NB4 (cell line): Measurements from ENCODE around the gene BICD1.

Experiments
- CTCF ChIP-seq: IDR thresholded peaks from one replicate; pipeline ENCODE4 v1.5.1; 2012; ENCODE audit warnings: low read depth, low read length
- MAX ChIP-seq: IDR thresholded peaks from 2 replicates; pipeline ENCODE4 v1.6.1; 2011; ENCODE audit warnings: low read depth, low read length
- MYC ChIP-seq: IDR thresholded peaks from 2 replicates; pipeline ENCODE4 v1.6.1; 2011; ENCODE audit warnings: low read depth, low read length
- POLR2A ChIP-seq: IDR thresholded peaks from 2 replicates; pipeline ENCODE4 v1.6.1; 2011; ENCODE audit warnings: mild to moderate bottlenecking; ENCODE audit not compliant: insufficient read length; ENCODE audit errors: extremely low read depth

GRCh38 chr12:32072102-32072501 lies 34.5 kb upstream of the BICD1 start:
- no peak for TF ChIP-seq POLR2A
- TF ChIP-seq CTCF: no peak
- no peak for TF ChIP-seq MAX
- TF ChIP-seq MYC: no peak
